Panc1 (cell line): ENCODE results near the gene PHC2. TPM values are rescaled to one million over a fixed set of nuclear protein-coding genes. Genes with fewer than 3 reads are reported as not detected.

Source experiments
- ATAC-seq: fragments of 200-7000 bp; cut with Tn5 transposase; 2 replicates; pipeline ENCODE4 v1.9.1; 2020; ENCODE audit warnings: mild to moderate bottlenecking, moderate library complexity
- BruUV-seq: library from RNA; stranded (reverse); fragments of 400-500 nt; replicated peaks from 2 replicates; lab custom pipeline; 2021; lab: Mats Ljungman, UMichigan
- CTCF ChIA-PET: fragments of 300-600 bp; sonication (Branson Sonifier 250); formaldehyde crosslinking; loops from one replicate; lab custom pipeline; 2022; ENCODE audit warnings: antibody characterized with exemption; lab: Charles Lee
- POLR2A ChIA-PET: fragments of 300-600 bp; sonication (Branson Sonifier 250); formaldehyde crosslinking; loops from one replicate; lab custom pipeline; 2022; ENCODE audit warnings: antibody characterized with exemption; lab: Charles Lee
- DNase-seq: peaks from one replicate; pipeline ENCODE4 v3.0.0-alpha.2; 2010; ENCODE audit warnings: low read depth, low spot score
- H3K27ac ChIP-seq: 2 replicates; pipeline ENCODE4 v1.5.1; 2011; ENCODE audit warnings: mild to moderate bottlenecking, low read length, inconsistent platforms
- H3K27me3 ChIP-seq: fragments of 200-500 bp; sonication (Bioruptor generic); 2 replicates; pipeline ENCODE4 v1.6.0; 2014; ENCODE audit warnings: low read length, inconsistent platforms; ENCODE audit not compliant: control insufficient read depth, insufficient read depth
- H3K36me3 ChIP-seq: fragments of 200-500 bp; sonication (Bioruptor generic); 2 replicates; pipeline ENCODE4 v1.5.1; 2014; ENCODE audit warnings: inconsistent platforms, mild to moderate bottlenecking, low read length, moderate library complexity; ENCODE audit not compliant: control insufficient read depth, insufficient read depth
- H3K4me1 ChIP-seq: 2 replicates; pipeline ENCODE4 v1.5.1; 2011; ENCODE audit warnings: inconsistent platforms, mild to moderate bottlenecking, low read length, moderate library complexity; ENCODE audit not compliant: control insufficient read depth, insufficient read depth
- H3K4me3 ChIP-seq, 2 experiments: 2 replicates each; pipeline ENCODE4 v1.5.1; 2011 to 2012; ENCODE audit warnings: low read depth in 2 of 2, low read length in 2 of 2, mild to moderate bottlenecking in 2 of 2, inconsistent platforms in 1 of 2, moderate library complexity in 1 of 2
- H3K9me3 ChIP-seq: fragments of 200-500 bp; sonication (Bioruptor generic); 2 replicates; pipeline ENCODE4 v1.5.1; 2014; ENCODE audit warnings: low read depth, mild to moderate bottlenecking, inconsistent platforms, low read length, moderate library complexity; ENCODE audit not compliant: control insufficient read depth, insufficient read depth
- CTCF ChIP-seq: fragments of 450-650 bp; IDR thresholded peaks from 2 replicates; pipeline ENCODE4 v1.5.1; 2017; ENCODE audit warnings: mild to moderate bottlenecking
- POLR2AphosphoS5 ChIP-seq: IDR thresholded peaks from 2 replicates; pipeline ENCODE4 v1.6.1; 2012; ENCODE audit warnings: mild to moderate bottlenecking, low read depth, low read length, moderate library complexity
- REST ChIP-seq, 2 experiments: IDR thresholded peaks; 2 replicates each; pipeline ENCODE4 v1.6.1; 2011 to 2012; ENCODE audit warnings: low read depth in 2 of 2, control low read depth in 1 of 2, low read length in 1 of 2, mild to moderate bottlenecking in 1 of 2, moderate library complexity in 1 of 2; ENCODE audit not compliant: insufficient read depth in 1 of 2
- SIN3A ChIP-seq: IDR thresholded peaks from 2 replicates; pipeline ENCODE4 v1.6.1; 2012; ENCODE audit warnings: low read depth, mild to moderate bottlenecking, low read length, moderate library complexity, borderline replicate concordance; ENCODE audit not compliant: insufficient read depth
- TCF7L2 ChIP-seq: IDR thresholded peaks from 2 replicates; pipeline ENCODE4 v1.6.1; 2011; ENCODE audit warnings: mild to moderate bottlenecking, low read depth, low read length, inconsistent platforms
- in situ Hi-C: cut with HindIII; loops from 2 replicates; pipeline ENCODE4 v1.10.0; 2016; ENCODE audit warnings: low sequenced_read_pairs, low pct_unique_long_range_greater_than_20kb
- intact Hi-C: fragments of 100-400 bp; cut with micrococcal nuclease; formaldehyde crosslinking; loops from one replicate; pipeline ENCODE4 v1.10.0; 2022; ENCODE audit not compliant: unreplicated experiment
- total RNA-seq: library from RNA; stranded (reverse); gene quantifications from one replicate; pipeline ENCODE4 v1.2.1, GENCODE V29; 2021; ENCODE audit not compliant: unreplicated experiment

PHC2 gene
- total RNA-seq, 1 experiment from 2014 or later, result 122 TPM

- ATAC-seq (no peak), DNase-seq (no peak)
- H3K4me3 ChIP-seq, result no peak overlapping the region
- TF ChIP-seq POLR2AphosphoS5 (no peak), SIN3A (no peak), TCF7L2 (no peak), CTCF (no peak), REST (IDR thresholded peaks at IDR 0.05; ENCODE audit: insufficient read depth in 1 of 2, low read depth in 2 of 2, low read length in 1 of 2) (no peak)
- POLR2A ChIA-PET, result no interaction called here
- no peak overlapping the region for H3K27ac ChIP-seq
- H3K9me3 ChIP-seq, result no peaks in the 10 kb centered on the region
- no peaks in the 10 kb centered on the region for H3K27me3 ChIP-seq
- CTCF ChIA-PET, result no interaction called here
- no peaks in the 10 kb centered on the region for H3K4me1 ChIP-seq
- no TSS peak for BruUV-seq
- in situ Hi-C loops (no loop called here), intact Hi-C loops (loop anchor here (5.0 kb wide), 1 partner anchor 162 kb away; no protein-coding TSS in a partner anchor)
- H3K36me3 ChIP-seq, result no peaks in the 10 kb centered on the region
Measured at GRCh38 chr1:33459691-33460090, 28.8 kb upstream of the PHC2 start.

GRCh38 chr1:33456502-33456886 is 25.6 kb upstream of the PHC2 start:
- no peak for TF ChIP-seq REST (IDR thresholded peaks at IDR 0.05; ENCODE audit: insufficient read depth in 1 of 2, low read depth in 2 of 2, low read length in 1 of 2)
- no peak for TF ChIP-seq CTCF
- intact Hi-C loops, result loop anchor here (5.0 kb wide), 1 partner anchor 159 kb away; no protein-coding TSS in a partner anchor
- no peaks in the 10 kb centered on the region for H3K4me1 ChIP-seq
- ATAC-seq (no peak), DNase-seq (no peak)
- in situ Hi-C loops, result no loop called here
- ChIA-PET CTCF (interaction anchor here (0.5 to 1.4 kb wide), 14 partner anchors 11 to 372 kb away, joined by 3 to 10 read pairs (median 4); no protein-coding TSS in a partner anchor), POLR2A (interaction anchor here (0.5 kb wide), 1 partner anchor 141 kb away, joined by 4 read pairs; no protein-coding TSS in a partner anchor)
- no peaks in the 10 kb centered on the region for H3K9me3 ChIP-seq
- no peaks in the 10 kb centered on the region for H3K36me3 ChIP-seq
- BruUV-seq, result no TSS peak
- no peak overlapping the region for H3K4me3 ChIP-seq
- H3K27me3 ChIP-seq, result no peaks in the 10 kb centered on the region
- H3K27ac ChIP-seq, result no peak overlapping the region
